ENCODE measurements around the gene FAM168A.
A peak's percentile ranks its signal among the peaks of the same experiment; 100 is the strongest.

Gene FAM168A

DNA sequence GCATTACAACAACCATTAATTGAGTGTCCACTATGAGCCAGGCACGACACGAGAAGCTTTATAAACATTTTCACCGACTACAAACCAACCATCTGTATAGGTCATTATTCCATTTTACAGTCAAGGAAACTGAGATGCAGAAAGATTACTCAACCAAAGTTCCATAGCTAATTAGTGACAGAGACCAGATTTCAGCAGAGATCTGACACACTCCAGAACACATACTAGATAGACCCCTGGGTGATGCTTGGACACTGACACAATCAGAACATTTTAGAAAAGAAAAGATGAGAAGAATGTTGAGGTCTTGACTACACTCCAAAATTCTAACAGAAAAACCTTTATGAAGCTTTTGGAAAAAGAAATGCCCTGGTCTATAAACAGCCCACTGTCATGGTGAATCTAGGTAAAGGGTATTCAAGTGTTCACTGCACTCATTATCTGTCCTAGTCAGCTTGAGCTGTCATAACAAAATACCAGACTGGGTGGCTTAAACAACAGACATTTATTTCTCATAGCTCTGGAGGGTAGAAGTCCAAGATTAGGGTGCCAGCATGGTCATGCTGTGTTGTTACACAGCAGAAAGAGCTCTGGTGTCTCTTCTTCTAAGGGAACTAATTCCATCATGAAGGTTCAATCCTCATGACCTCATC, 132.8 kb downstream of the FAM168A start:
- H3K4me3 ChIP-seq (ENCODE audit: control insufficient read depth, low read depth, low read length): no peak overlapping the region
- TF ChIP-seq, protein P1, sequence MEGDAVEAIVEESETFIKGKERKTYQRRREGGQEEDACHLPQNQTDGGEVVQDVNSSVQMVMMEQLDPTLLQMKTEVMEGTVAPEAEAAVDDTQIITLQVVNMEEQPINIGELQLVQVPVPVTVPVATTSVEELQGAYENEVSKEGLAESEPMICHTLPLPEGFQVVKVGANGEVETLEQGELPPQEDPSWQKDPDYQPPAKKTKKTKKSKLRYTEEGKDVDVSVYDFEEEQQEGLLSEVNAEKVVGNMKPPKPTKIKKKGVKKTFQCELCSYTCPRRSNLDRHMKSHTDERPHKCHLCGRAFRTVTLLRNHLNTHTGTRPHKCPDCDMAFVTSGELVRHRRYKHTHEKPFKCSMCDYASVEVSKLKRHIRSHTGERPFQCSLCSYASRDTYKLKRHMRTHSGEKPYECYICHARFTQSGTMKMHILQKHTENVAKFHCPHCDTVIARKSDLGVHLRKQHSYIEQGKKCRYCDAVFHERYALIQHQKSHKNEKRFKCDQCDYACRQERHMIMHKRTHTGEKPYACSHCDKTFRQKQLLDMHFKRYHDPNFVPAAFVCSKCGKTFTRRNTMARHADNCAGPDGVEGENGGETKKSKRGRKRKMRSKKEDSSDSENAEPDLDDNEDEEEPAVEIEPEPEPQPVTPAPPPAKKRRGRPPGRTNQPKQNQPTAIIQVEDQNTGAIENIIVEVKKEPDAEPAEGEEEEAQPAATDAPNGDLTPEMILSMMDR (conservative IDR thresholded peaks at IDR 0.05; ENCODE audit: control insufficient read depth, insufficient read depth, low read depth, low read length): no peak
- peak; percentile 16 for DNase-seq (ENCODE audit: low read depth)

- TF ChIP-seq, protein P1 (conservative IDR thresholded peaks at IDR 0.05; ENCODE audit: control insufficient read depth, insufficient read depth, low read depth, low read length): no peak
- no peak overlapping the region for H3K4me3 ChIP-seq (ENCODE audit: control insufficient read depth, low read depth, low read length)
- DNase-seq (ENCODE audit: low read depth): no peak
Measured at GRCh38 chr11:73464347-73464746, 133.6 kb downstream of the FAM168A start.

DNA sequence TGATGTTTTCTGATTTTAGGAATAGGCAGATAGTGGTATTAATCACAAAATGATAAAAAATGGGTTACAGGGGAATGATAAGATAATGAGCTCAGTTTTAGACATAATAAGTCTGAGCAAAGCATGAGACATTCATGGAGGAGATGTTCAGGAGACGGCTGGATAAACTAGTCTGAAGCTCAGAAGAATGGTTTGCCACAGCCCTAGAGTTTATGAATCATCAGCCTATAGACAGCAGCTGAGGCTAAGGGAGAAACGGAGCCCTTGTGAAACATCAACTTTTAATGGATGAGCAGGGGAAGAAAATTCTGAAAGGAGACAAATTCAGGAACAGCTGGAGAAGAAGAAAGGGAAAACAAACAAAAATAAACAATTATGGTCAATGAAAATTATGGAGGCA, 134.6 kb downstream of the FAM168A start:
- H3K4me3 ChIP-seq (ENCODE audit: control insufficient read depth, low read depth, low read length): no peak overlapping the region
- peak; percentile 60 for DNase-seq (ENCODE audit: low read depth)
- TF ChIP-seq, protein P1 (conservative IDR thresholded peaks at IDR 0.05; ENCODE audit: control insufficient read depth, insufficient read depth, low read depth, low read length): no peak

DNA sequence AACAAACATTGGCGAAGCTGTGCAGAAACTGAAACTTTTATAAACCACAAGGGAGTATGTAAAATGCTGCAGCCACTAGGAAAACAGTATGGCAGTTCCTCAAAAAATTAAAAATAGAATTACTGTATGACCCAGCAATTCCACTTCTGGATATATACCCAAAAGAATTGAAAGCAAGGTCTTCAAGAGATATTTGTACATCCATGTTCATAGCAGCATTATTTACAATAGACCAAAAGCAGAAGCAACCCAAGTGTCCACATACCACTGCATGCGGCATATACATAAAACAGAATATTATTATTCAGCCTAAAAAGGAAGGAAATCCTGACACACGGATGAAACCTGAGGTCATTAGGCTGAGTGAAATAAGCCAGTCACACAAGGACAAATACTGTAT, 135.9 kb downstream of the FAM168A start:
- TF ChIP-seq, protein P1 (conservative IDR thresholded peaks at IDR 0.05; ENCODE audit: control insufficient read depth, insufficient read depth, low read depth, low read length): no peak
- no peak overlapping the region for H3K4me3 ChIP-seq (ENCODE audit: control insufficient read depth, low read depth, low read length)
- DNase-seq (ENCODE audit: low read depth): no peak

GRCh38 chr11:73461335-73461840, 136.5 kb downstream of the FAM168A start:
- no peak overlapping the region for H3K4me3 ChIP-seq (ENCODE audit: control insufficient read depth, low read depth, low read length)
- TF ChIP-seq, protein P1 (conservative IDR thresholded peaks at IDR 0.05; ENCODE audit: control insufficient read depth, insufficient read depth, low read depth, low read length): no peak
- DNase-seq (ENCODE audit: low read depth): peak; percentile 25

DNA sequence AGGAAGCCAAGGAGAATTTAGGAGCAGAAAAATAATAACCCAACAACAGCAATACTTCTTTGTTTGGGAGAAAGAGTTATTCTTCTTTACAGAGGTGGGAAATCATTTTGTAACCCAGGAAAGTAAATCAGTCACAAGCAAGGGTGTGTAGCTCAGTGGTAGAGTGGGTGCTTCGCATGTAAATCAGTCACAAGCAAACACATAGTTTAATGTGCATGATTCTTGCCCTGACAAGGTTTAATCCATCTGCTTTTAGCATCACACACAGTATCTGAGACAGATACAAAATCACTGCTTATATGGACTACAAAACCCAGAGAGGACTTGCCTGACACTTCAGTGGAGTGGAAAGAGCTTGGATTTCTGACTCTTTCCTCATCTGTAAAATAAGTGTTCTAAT, 139.7 kb downstream of the FAM168A start:
- TF ChIP-seq, protein P1 (conservative IDR thresholded peaks at IDR 0.05; ENCODE audit: control insufficient read depth, insufficient read depth, low read depth, low read length): no peak
- DNase-seq (ENCODE audit: low read depth): no peak

More for the DNA sequence above, 139.7 kb downstream of the FAM168A start:
- no peak overlapping the region for H3K4me3 ChIP-seq (ENCODE audit: control insufficient read depth, low read depth, low read length)
